RWPE1 (cell line): ENCODE data around the gene ALG5.

Source experiments
- CTCF ChIA-PET: fragments of 350-600 bp; sonication (Branson Sonifier 250); formaldehyde crosslinking; extraction: SDS; loops from one replicate; lab custom pipeline; 2021; lab: Yijun Ruan, JAX
- POLR2A ChIA-PET: fragments of 400-600 bp; formaldehyde crosslinking; extraction: SDS; loops from one replicate; lab custom pipeline; 2020; ENCODE audit warnings: antibody characterized with exemption; ENCODE audit not compliant: low non-redundant PET; lab: Yijun Ruan, JAX
- DNase-seq: peaks from one replicate; pipeline ENCODE4 v3.0.0; 2012; ENCODE audit warnings: low spot score
- H3K27ac ChIP-seq: fragments of 450-650 bp; 2 replicates; pipeline ENCODE4 v1.5.1; 2017
- TF ChIP-seq, protein P1 (sequence below): fragments of 450-650 bp; conservative IDR thresholded peaks from 2 replicates; pipeline ENCODE4 v1.5.1; 2017; ENCODE audit warnings: low read depth, mild to moderate bottlenecking

The ALG5 gene

DNA sequence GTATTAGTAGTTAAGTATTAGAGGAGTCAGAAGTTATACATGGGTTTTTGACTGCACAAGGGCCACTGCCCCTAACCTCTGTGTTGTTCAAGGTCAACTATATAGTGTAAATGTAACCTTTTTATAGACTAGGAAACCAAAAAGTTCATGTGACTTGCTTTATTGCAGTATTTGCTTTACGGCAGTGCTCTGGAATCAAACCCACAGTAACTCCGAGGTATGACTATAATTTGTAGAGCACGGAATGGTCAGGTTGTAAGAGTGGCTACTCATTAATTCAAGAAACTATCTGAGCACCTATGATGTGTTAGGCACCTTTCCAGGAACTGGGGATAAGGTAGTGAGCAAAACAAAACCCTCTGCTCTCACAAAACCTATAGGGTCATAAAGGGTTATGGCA lies 38.1 kb upstream of the ALG5 start:
- CTCF ChIA-PET, result interaction anchor here (0.6 kb wide), 2 partner anchors 36 to 836 kb away, joined by 3 to 5 read pairs; no protein-coding TSS in a partner anchor
- POLR2A ChIA-PET, result no interaction called here
- TF ChIP-seq, protein P1, sequence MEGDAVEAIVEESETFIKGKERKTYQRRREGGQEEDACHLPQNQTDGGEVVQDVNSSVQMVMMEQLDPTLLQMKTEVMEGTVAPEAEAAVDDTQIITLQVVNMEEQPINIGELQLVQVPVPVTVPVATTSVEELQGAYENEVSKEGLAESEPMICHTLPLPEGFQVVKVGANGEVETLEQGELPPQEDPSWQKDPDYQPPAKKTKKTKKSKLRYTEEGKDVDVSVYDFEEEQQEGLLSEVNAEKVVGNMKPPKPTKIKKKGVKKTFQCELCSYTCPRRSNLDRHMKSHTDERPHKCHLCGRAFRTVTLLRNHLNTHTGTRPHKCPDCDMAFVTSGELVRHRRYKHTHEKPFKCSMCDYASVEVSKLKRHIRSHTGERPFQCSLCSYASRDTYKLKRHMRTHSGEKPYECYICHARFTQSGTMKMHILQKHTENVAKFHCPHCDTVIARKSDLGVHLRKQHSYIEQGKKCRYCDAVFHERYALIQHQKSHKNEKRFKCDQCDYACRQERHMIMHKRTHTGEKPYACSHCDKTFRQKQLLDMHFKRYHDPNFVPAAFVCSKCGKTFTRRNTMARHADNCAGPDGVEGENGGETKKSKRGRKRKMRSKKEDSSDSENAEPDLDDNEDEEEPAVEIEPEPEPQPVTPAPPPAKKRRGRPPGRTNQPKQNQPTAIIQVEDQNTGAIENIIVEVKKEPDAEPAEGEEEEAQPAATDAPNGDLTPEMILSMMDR, result no peak
- H3K27ac ChIP-seq, result no peak overlapping the region
- no peak for DNase-seq

DNA sequence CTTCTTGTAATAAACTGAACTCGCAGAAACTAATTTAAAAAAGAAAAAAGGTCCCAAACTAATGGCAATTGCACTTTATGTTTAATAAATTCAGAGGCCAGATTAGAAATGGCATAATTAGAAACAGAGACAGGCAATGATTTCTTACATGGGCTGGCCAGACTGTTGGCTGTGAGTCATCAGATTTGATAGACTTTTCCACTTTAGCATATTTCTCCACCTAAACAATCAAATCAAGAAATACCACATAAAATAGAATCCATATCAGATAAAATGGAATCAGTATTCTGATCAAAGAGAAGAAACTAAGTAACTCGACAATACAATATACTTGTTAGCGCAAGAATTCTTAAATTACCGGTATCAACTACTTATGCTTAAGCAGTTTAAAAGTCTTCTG lies 30.5 kb upstream of the ALG5 start:
- no peak for DNase-seq
- H3K27ac ChIP-seq, result no peak overlapping the region
- TF ChIP-seq, protein P1, result no peak
- CTCF ChIA-PET, result no interaction called here
- POLR2A ChIA-PET, result no interaction called here

DNA sequence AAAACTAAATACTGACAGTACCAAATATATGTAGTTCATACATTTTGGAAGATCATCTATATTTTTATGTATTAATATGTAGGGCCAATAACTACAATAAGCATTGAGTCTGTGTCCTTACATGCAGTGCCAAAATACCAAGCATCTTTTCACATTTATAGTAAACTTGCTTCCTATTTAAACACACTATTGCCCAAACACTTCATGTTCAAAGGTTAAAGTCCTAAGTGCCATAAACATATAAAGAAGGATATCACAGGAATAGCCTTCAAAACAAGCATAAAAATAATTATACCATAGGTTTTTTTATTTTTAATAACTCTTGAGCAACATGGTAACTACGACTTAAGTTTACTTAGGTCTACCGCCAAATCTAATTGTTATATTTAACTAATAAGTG lies 28.5 kb upstream of the ALG5 start:
- ChIA-PET CTCF (no interaction called here), POLR2A (no interaction called here)
- TF ChIP-seq, protein P1, result no peak
- no peak for DNase-seq
- no peak overlapping the region for H3K27ac ChIP-seq

DNA sequence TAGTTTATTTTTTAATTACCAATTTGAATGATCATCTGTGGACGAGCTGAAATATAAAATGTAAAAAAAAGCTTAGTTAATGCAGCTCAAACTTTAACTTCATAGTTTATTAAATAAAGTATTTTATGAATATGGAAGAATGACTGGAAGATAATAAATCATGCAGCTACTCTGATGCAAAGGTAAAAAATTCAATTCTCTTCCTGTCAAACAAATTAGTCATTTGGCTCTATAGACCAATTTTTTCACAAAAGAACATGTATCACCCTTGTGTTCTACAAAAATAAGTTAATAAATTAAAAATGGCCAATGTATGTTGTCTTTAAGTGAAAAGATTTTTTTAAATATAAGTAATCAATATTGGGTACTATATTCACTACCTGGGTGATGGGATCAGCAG lies 27.6 kb upstream of the ALG5 start:
- TF ChIP-seq, protein P1, result no peak
- no peak overlapping the region for H3K27ac ChIP-seq
- no peak for DNase-seq
- POLR2A ChIA-PET, result no interaction called here
- CTCF ChIA-PET, result no interaction called here

DNA sequence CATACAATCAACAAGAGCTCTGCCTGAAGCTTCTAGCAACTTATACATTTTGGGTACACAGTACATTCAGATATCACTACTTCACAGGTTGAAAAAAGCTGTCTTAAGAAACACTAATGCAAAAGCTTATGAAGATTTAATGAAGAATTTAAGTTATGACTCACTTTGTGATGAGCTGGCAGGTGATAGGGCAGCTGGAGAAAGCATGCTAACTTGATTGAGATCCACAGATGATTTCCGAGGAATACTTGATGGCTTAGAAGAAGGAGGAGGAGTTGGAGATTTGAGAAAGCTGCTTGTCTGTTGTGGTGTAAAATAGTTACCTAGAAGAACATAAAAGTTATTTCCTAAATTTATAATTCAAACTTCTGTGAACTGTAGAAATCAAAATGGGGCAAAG lies 24.7 kb upstream of the ALG5 start:
- TF ChIP-seq, protein P1, result no peak
- DNase-seq, result peak; percentile 13
- ChIA-PET POLR2A (no interaction called here), CTCF (interaction anchor here (0.7 to 0.8 kb wide), 2 partner anchors 10 to 15 kb away, joined by 3 read pairs; no protein-coding TSS in a partner anchor)
- H3K27ac ChIP-seq, result no peak overlapping the region

DNA sequence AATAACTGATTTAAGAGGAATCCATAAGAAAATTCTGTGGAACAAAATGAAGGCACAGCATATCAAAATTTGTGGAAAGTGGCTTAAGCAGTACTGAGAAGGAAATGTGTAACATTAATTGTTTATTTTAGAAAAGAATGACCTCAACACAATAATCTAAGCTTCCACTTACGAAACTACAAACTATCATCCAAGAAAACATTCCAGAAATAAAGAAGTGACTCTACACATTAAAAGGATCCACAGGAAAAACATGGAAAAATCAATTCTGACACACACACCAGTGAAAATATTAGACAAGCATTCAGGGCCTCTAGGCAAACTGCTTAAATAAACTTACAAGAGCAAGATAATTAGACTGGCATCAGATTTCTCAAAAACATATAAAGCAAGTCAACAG lies 15.5 kb upstream of the ALG5 start:
- POLR2A ChIA-PET, result no interaction called here
- TF ChIP-seq, protein P1, result no peak
- no peak overlapping the region for H3K27ac ChIP-seq
- no peak for DNase-seq
- CTCF ChIA-PET, result no interaction called here
